ENCODE results near the gene CRNKL1.

CRNKL1 gene

GRCh38 chr20:20020908-20021307 is 31.4 kb downstream of the CRNKL1 start:
- H2AFZ ChIP-seq (ENCODE audit: low read depth), result no peak overlapping the region
- H3K36me3 ChIP-seq (ENCODE audit: insufficient read depth), result no peaks in the 10 kb centered on the region
- TF ChIP-seq, protein P1, sequence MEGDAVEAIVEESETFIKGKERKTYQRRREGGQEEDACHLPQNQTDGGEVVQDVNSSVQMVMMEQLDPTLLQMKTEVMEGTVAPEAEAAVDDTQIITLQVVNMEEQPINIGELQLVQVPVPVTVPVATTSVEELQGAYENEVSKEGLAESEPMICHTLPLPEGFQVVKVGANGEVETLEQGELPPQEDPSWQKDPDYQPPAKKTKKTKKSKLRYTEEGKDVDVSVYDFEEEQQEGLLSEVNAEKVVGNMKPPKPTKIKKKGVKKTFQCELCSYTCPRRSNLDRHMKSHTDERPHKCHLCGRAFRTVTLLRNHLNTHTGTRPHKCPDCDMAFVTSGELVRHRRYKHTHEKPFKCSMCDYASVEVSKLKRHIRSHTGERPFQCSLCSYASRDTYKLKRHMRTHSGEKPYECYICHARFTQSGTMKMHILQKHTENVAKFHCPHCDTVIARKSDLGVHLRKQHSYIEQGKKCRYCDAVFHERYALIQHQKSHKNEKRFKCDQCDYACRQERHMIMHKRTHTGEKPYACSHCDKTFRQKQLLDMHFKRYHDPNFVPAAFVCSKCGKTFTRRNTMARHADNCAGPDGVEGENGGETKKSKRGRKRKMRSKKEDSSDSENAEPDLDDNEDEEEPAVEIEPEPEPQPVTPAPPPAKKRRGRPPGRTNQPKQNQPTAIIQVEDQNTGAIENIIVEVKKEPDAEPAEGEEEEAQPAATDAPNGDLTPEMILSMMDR (conservative IDR thresholded peaks at IDR 0.05; ENCODE audit: low read depth, low read length), result no peak
- peak overlapping the region; percentile 69; the same call in 1 of the 2 replicates for H3K4me2 ChIP-seq
- H3K79me2 ChIP-seq (ENCODE audit: insufficient read depth, low read depth), result peaks cover 84% of the 10 kb centered on the region
- H3K4me1 ChIP-seq (ENCODE audit: low read depth, poor library complexity, severe bottlenecking), result peaks cover 58% of the 10 kb centered on the region
- no peak overlapping the region for H3K9ac ChIP-seq
- no peaks in the 10 kb centered on the region for H4K20me1 ChIP-seq (ENCODE audit: insufficient read depth)
- H3K4me3 ChIP-seq (IDR thresholded peaks at IDR 0.05; ENCODE audit: insufficient read depth, low read depth, low read length), result no peak overlapping the region
- no peaks in the 10 kb centered on the region for H3K27me3 ChIP-seq (ENCODE audit: insufficient read depth, low read depth)
- H3K27ac ChIP-seq, result peak overlapping the region; percentile 88; the same call in 1 of the 2 replicates

DNA sequence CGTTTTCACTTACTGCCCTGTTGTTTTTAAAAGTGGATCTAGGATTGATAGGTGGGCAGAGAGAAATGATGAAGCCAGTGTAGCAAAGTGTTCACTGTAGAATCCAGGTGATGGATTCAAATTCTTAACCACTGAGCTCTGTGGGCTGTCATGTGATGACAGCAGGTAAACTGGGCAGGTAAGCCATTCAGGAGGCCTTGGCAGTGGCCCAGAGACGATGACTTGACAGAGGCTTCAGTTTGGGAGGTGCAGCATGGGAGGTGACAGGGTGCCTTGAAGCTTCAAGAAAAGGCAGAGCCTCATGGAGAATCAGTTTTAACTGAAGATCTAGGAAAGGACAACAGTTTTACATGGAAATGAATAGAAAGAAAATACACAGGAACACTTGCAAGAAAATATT is 33.1 kb downstream of the CRNKL1 start:
- no peak overlapping the region for H3K4me3 ChIP-seq (IDR thresholded peaks at IDR 0.05; ENCODE audit: insufficient read depth, low read depth, low read length)
- H3K79me2 ChIP-seq (ENCODE audit: insufficient read depth, low read depth), result peaks cover 66% of the 10 kb centered on the region
- no peak overlapping the region for H3K9ac ChIP-seq
- H3K27ac ChIP-seq, result no peak overlapping the region
- peak overlapping the region; percentile 78; the same call in 1 of the 2 replicates for H3K4me2 ChIP-seq
- no peaks in the 10 kb centered on the region for H3K36me3 ChIP-seq (ENCODE audit: insufficient read depth)
- no peak overlapping the region for H2AFZ ChIP-seq (ENCODE audit: low read depth)
- peaks cover 58% of the 10 kb centered on the region for H3K4me1 ChIP-seq (ENCODE audit: low read depth, poor library complexity, severe bottlenecking)
- TF ChIP-seq, protein P1 (conservative IDR thresholded peaks at IDR 0.05; ENCODE audit: low read depth, low read length), result no peak
- no peaks in the 10 kb centered on the region for H4K20me1 ChIP-seq (ENCODE audit: insufficient read depth)
- H3K27me3 ChIP-seq (ENCODE audit: insufficient read depth, low read depth), result no peaks in the 10 kb centered on the region

DNA sequence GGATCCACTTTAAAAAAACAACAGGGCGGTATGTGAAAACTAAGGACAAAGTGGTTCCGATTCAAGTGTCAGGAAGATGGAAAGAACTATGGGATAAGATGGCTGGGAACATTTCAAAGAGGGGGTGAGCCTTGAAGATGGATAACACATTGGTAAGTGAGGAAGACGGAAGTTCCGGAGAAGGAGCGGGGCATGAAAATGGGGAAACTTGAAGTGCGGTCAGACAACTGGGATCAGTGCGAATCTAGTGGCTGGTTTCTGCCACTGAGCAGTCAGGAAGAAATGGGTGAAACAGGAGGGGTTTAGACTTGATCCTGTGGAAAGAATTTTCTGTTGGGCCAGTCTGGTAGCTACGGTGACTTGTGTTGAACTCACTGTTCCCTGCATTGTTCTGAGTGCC is 33.9 kb downstream of the CRNKL1 start:
- Histone ChIP-seq H2AFZ (ENCODE audit: low read depth) (no peak overlapping the region), H3K4me1 (ENCODE audit: low read depth, poor library complexity, severe bottlenecking) (peaks cover 51% of the 10 kb centered on the region), H3K4me2 (peak overlapping the region; percentile 78), H3K36me3 (ENCODE audit: insufficient read depth) (no peaks in the 10 kb centered on the region), H3K9ac (peak overlapping the region; percentile 80; the same call in 1 of the 2 replicates), H3K27me3 (ENCODE audit: insufficient read depth, low read depth) (no peaks in the 10 kb centered on the region), H3K4me3 (IDR thresholded peaks at IDR 0.05; ENCODE audit: insufficient read depth, low read depth, low read length) (no peak overlapping the region), H3K27ac (no peak overlapping the region), H3K79me2 (ENCODE audit: insufficient read depth, low read depth) (peaks cover 58% of the 10 kb centered on the region), H4K20me1 (ENCODE audit: insufficient read depth) (no peaks in the 10 kb centered on the region)
- TF ChIP-seq, protein P1 (conservative IDR thresholded peaks at IDR 0.05; ENCODE audit: low read depth, low read length), result no peak

- Histone ChIP-seq H3K27me3 (ENCODE audit: insufficient read depth, low read depth) (no peaks in the 10 kb centered on the region), H3K27ac (peak overlapping the region; percentile 58), H3K79me2 (ENCODE audit: insufficient read depth, low read depth) (peaks cover 53% of the 10 kb centered on the region), H4K20me1 (ENCODE audit: insufficient read depth) (no peaks in the 10 kb centered on the region), H3K9ac (peak overlapping the region; percentile 80), H3K4me1 (ENCODE audit: low read depth, poor library complexity, severe bottlenecking) (peaks cover 45% of the 10 kb centered on the region), H3K4me2 (peak overlapping the region; percentile 78), H2AFZ (ENCODE audit: low read depth) (no peak overlapping the region), H3K4me3 (IDR thresholded peaks at IDR 0.05; ENCODE audit: insufficient read depth, low read depth, low read length) (no peak overlapping the region), H3K36me3 (ENCODE audit: insufficient read depth) (no peaks in the 10 kb centered on the region)
- TF ChIP-seq, protein P1 (conservative IDR thresholded peaks at IDR 0.05; ENCODE audit: low read depth, low read length), result no peak
Observed at GRCh38 chr20:20017844-20018185, 34.5 kb downstream of the CRNKL1 start.
